Measurements from ENCODE around the gene NHERF1.

- TF ChIP-seq YY1 (IDR thresholded peaks at IDR 0.05; ENCODE audit: insufficient read depth, insufficient read length) (no peak), SUZ12 (IDR thresholded peaks at IDR 0.05; ENCODE audit: extremely low read depth, insufficient read depth, insufficient read length) (no peak), ZNF274 (IDR thresholded peaks at IDR 0.05; ENCODE audit: low read depth, low read length) (no peak)
Observed at GRCh38 chr17:74746922-74747321, 1.5 kb upstream of the NHERF1 start.
